GM12878 (cell line): ENCODE measurements around the gene RNF126. TPM values are rescaled to one million over a fixed set of nuclear protein-coding genes. Genes with fewer than 3 reads are reported as not detected.

Source experiments
- ATAC-seq: fragments of 200-7000 bp; cut with Tn5 transposase; 3 replicates; pipeline ENCODE4 v1.9.1; 2020; ENCODE audit warnings: mild to moderate bottlenecking, moderate library complexity
- BruUV-seq: library from RNA; stranded (reverse); fragments of 400-500 nt; replicated peaks from 2 replicates; lab custom pipeline; 2021; lab: Mats Ljungman, UMichigan
- CTCF ChIA-PET: fragments of 300-600 bp; sonication (Branson Sonifier 250); formaldehyde crosslinking; extraction: SDS; loops from one replicate; lab custom pipeline; 2021; ENCODE audit warnings: inconsistent platforms; lab: Yijun Ruan, JAX
- POLR2A ChIA-PET: fragments of 350-600 bp; formaldehyde crosslinking; extraction: SDS; loops from one replicate; lab custom pipeline; 2021; ENCODE audit warnings: inconsistent platforms; lab: Charles Lee
- RAD21 ChIA-PET: fragments of 300-600 bp; sonication (Branson Sonifier 250); formaldehyde crosslinking; loops from one replicate; lab custom pipeline; 2023; ENCODE audit warnings: antibody characterized with exemption; ENCODE audit not compliant: unreplicated experiment; lab: Charles Lee
- SMC1A ChIA-PET: fragments of 300-600 bp; sonication (Branson Sonifier 250); formaldehyde crosslinking; loops from one replicate; lab custom pipeline; 2023; ENCODE audit not compliant: unreplicated experiment, uncharacterized antibody; lab: Charles Lee
- DNase-seq: peaks from one replicate; pipeline ENCODE4 v3.0.0-alpha.2; 2011; ENCODE audit warnings: low read depth, low spot score
- FAIRE-seq: peaks from 3 replicates; lab custom pipeline; 2011; peaks lifted over from hg19 to GRCh38; lab: Jason Lieb, UNC
- H2AFZ ChIP-seq: 2 replicates; pipeline ENCODE4 v1.6.0; 2011; ENCODE audit warnings: low read depth, low read length, control low read depth; ENCODE audit not compliant: control insufficient read depth
- H3K27ac ChIP-seq: 2 replicates; pipeline ENCODE4 v1.5.1; 2011; ENCODE audit warnings: control low read depth; ENCODE audit not compliant: control insufficient read depth, insufficient read depth
- H3K27me3 ChIP-seq, 2 experiments: replicated peaks in 1 of 2; 2 replicates each; pipeline versions ENCODE4 v1.6.0 to v1.6.1; 2011; ENCODE audit warnings: low read length in 1 of 2; ENCODE audit not compliant: control insufficient read depth in 2 of 2, insufficient read depth in 2 of 2
- H3K36me3 ChIP-seq, 2 experiments: 2 replicates each; pipeline ENCODE4 v1.5.1; 2011; ENCODE audit warnings: low read length in 1 of 2; ENCODE audit not compliant: control insufficient read depth in 2 of 2, insufficient read depth in 2 of 2
- H3K4me1 ChIP-seq: 2 replicates; pipeline ENCODE4 v1.6.1; 2011; ENCODE audit warnings: mild to moderate bottlenecking, low read length, moderate library complexity, mixed read lengths; ENCODE audit not compliant: control insufficient read depth, insufficient read depth
- H3K4me2 ChIP-seq: 2 replicates; pipeline ENCODE4 v1.6.0; 2011; ENCODE audit warnings: control low read depth; ENCODE audit not compliant: control insufficient read depth, insufficient read depth
- H3K4me3 ChIP-seq: fragments of 200-600 bp; sonication (generic); 2 replicates; pipeline ENCODE4 v1.5.1; 2016
- H3K79me2 ChIP-seq: 2 replicates; pipeline ENCODE4 v1.6.0; 2011; ENCODE audit warnings: low read length; ENCODE audit not compliant: control insufficient read depth, insufficient read depth
- H3K9ac ChIP-seq: 2 replicates; pipeline ENCODE4 v1.8.0; 2011; ENCODE audit warnings: low read length, control low read depth, mixed read lengths; ENCODE audit not compliant: control insufficient read depth, insufficient read depth
- H3K9me3 ChIP-seq: replicated peaks from 3 replicates; pipeline ENCODE4 v1.5.1; 2011; ENCODE audit warnings: mild to moderate bottlenecking, low read length; ENCODE audit not compliant: control insufficient read depth, insufficient read depth
- H4K20me1 ChIP-seq: 2 replicates; pipeline ENCODE4 v1.6.0; 2011; ENCODE audit not compliant: control insufficient read depth, insufficient read depth
- DPF2 ChIP-seq: fragments of 450-650 bp; IDR thresholded peaks from 2 replicates; pipeline ENCODE4 v1.6.1; 2017; ENCODE audit warnings: mild to moderate bottlenecking
- EP300 ChIP-seq, 2 experiments: fragments of 150-350 bp in 1 of 2; IDR thresholded peaks; 2 replicates each; pipeline ENCODE4 v1.6.1; 2011 to 2012; ENCODE audit warnings: low read depth in 2 of 2, low read length in 2 of 2, borderline replicate concordance in 1 of 2, improper control_type of control experiment in 1 of 2, inconsistent platforms in 1 of 2; ENCODE audit not compliant: control insufficient read depth in 1 of 2
- JUND ChIP-seq: IDR thresholded peaks from 2 replicates; pipeline ENCODE4 v1.6.1; 2012; ENCODE audit warnings: low read depth, mild to moderate bottlenecking, low read length, improper control_type of control experiment, moderate library complexity
- KAT2A ChIP-seq: conservative IDR thresholded peaks from 2 replicates; pipeline ENCODE4 v1.6.1; 2011; ENCODE audit warnings: low read depth, low read length; ENCODE audit not compliant: control insufficient read depth
- MAX ChIP-seq: IDR thresholded peaks from 2 replicates; pipeline ENCODE4 v1.6.1; 2012; ENCODE audit warnings: low read depth, low read length, improper control_type of control experiment
- NFYA ChIP-seq: IDR thresholded peaks from 2 replicates; pipeline ENCODE4 v1.6.1; 2011; ENCODE audit warnings: low read depth, mild to moderate bottlenecking, low read length, improper control_type of control experiment, borderline replicate concordance
- PAX5 ChIP-seq: IDR thresholded peaks from 2 replicates; pipeline ENCODE4 v1.6.1; 2011; ENCODE audit warnings: low read depth, low read length, borderline replicate concordance
- POLR2AphosphoS2 ChIP-seq: IDR thresholded peaks from 2 replicates; pipeline ENCODE4 v1.6.1; 2011; ENCODE audit warnings: low read depth, mild to moderate bottlenecking, low read length, improper control_type of control experiment, moderate library complexity
- POU2F2 ChIP-seq: IDR thresholded peaks from 3 replicates; pipeline ENCODE4 v1.6.1; 2011; ENCODE audit warnings: low read depth, mild to moderate bottlenecking, low read length, borderline replicate concordance
- RELB ChIP-seq: fragments of 450-650 bp; IDR thresholded peaks from 2 replicates; pipeline ENCODE4 v1.6.1; 2017; ENCODE audit warnings: low read depth, mild to moderate bottlenecking, moderate library complexity
- RUNX3 ChIP-seq: IDR thresholded peaks from 2 replicates; pipeline ENCODE4 v1.6.1; 2012; ENCODE audit warnings: low read length, inconsistent platforms
- SIX5 ChIP-seq: IDR thresholded peaks from 2 replicates; pipeline ENCODE4 v1.6.1; 2011; ENCODE audit warnings: mild to moderate bottlenecking, low read depth, low read length, moderate library complexity; ENCODE audit not compliant: severe bottlenecking
- SREBF2 ChIP-seq: IDR thresholded peaks from 2 replicates; pipeline ENCODE4 v1.6.1; 2012; ENCODE audit warnings: mild to moderate bottlenecking, low read length
- SUPT20H ChIP-seq: IDR thresholded peaks from 2 replicates; pipeline ENCODE4 v1.6.1; 2011; ENCODE audit warnings: low read depth, mild to moderate bottlenecking, low read length, moderate library complexity, borderline replicate concordance; ENCODE audit not compliant: control insufficient read depth
- TBL1XR1 ChIP-seq: IDR thresholded peaks from 2 replicates; pipeline ENCODE4 v1.6.1; 2012; ENCODE audit warnings: low read depth, low read length, improper control_type of control experiment
- TCF12 ChIP-seq: IDR thresholded peaks from 2 replicates; pipeline ENCODE4 v1.6.1; 2011; ENCODE audit warnings: low read depth, mild to moderate bottlenecking, low read length
- ZBTB40 ChIP-seq: fragments of 450-650 bp; IDR thresholded peaks from 2 replicates; pipeline ENCODE4 v1.6.1; 2016; ENCODE audit warnings: mild to moderate bottlenecking, moderate library complexity, borderline replicate concordance
- ZNF622 ChIP-seq: fragments of 450-650 bp; IDR thresholded peaks from 2 replicates; pipeline ENCODE4 v1.6.1; 2017; ENCODE audit warnings: mild to moderate bottlenecking, inconsistent platforms
- WGBS: methylation state at CpG from one replicate; pipeline ENCODE4 v1.1.6; 2016; ENCODE audit warnings: low lambda C conversion rate; ENCODE audit not compliant: insufficient replicate concordance, insufficient coverage; ENCODE audit errors: missing lambda C conversion rate; 5-methylcytosine and 5-hydroxymethylcytosine counted together
- in situ Hi-C: fragments of 300-500 bp; cut with MboI; formaldehyde crosslinking; loops from 9 replicates; pipeline ENCODE4 v1.14.3; 2018; ENCODE audit warnings: mixed read lengths
- intact Hi-C: fragments of 100-400 bp; cut with micrococcal nuclease; formaldehyde crosslinking; loops from one replicate; pipeline ENCODE4 v1.14.2; 2022; ENCODE audit not compliant: unreplicated experiment
- polyA plus RNA-seq, 11 experiments: library from polyadenylated mRNA; depleted of rRNA in 4 of 11; unstranded in 6 of 11; stranded (reverse) in 5 of 11; fragments of >200 nt; fragmentation: Nextera tagmentation in 4 of 11; fragmentation: Illumina TruSeq in 1 of 11; extraction: Ambion mirVana in 4 of 11; extraction: Trizol in 1 of 11; gene quantifications; 1 replicate in 1 of 11; 2 replicates in 10 of 11; pipeline versions ENCODE4 v1.2.1 to v1.2.3, GENCODE V29; 2011 to 2016; ENCODE audit warnings: inconsistent platforms in 2 of 11, missing spikeins in 2 of 11, low read depth in 1 of 11
- total RNA-seq, 4 experiments: library from RNA; depleted of rRNA in 3 of 4; stranded (reverse); fragments of >200 nt in 3 of 4; fragmentation: Illumina TruSeq in 1 of 4; extraction: Trizol in 1 of 4; gene quantifications; 2 replicates each; pipeline versions ENCODE4 v1.2.1 to v1.2.3, GENCODE V29; 2013 to 2021

RNF126 gene
- total and polyA plus RNA-seq, 10 of the 15 experiments (the other 5 are each of a cell fraction or from before 2014, with no cell fraction given) = 0.45 to 100 (median 50.6) TPM

- TF ChIP-seq POU2F2 = no peak
- no peak for TF ChIP-seq KAT2A
- TF ChIP-seq SUPT20H = no peak
- no peak for TF ChIP-seq NFYA
- TF ChIP-seq TCF12 = no peak
- TF ChIP-seq SREBF2 = no peak
- TF ChIP-seq RUNX3 = no peak
- no peak for TF ChIP-seq SIX5
- no peak for TF ChIP-seq ZNF622
- no peak for TF ChIP-seq EP300 (IDR thresholded peaks at IDR 0.05; ENCODE audit: borderline replicate concordance in 1 of 2, control insufficient read depth in 1 of 2, low read depth in 2 of 2, low read length in 2 of 2)
Observed at GRCh38 chr19:641702-642101, 21.3 kb downstream of the RNF126 start (continued).

- Histone ChIP-seq H4K20me1 (no peaks in the 10 kb centered on the region), H3K27me3 (no peaks in the 10 kb centered on the region), H3K36me3 (peaks cover 0 to 4% of the 10 kb centered on the region in 2 experiments; a peak in 2 of 4 replicates), H3K27ac (no peak overlapping the region), H2AFZ (no peak overlapping the region), H3K9ac (no peak overlapping the region), H3K79me2 (no peaks in the 10 kb centered on the region), H3K4me2 (no peak overlapping the region), H3K4me1 (peaks cover 24% of the 10 kb centered on the region), H3K4me3 (no peak overlapping the region), H3K9me3 (no peaks in the 10 kb centered on the region)
- no TSS peak for BruUV-seq
- intact Hi-C loops (no loop called here), in situ Hi-C loops (no loop called here)
- no peak for FAIRE-seq
- no peak for ATAC-seq
- DNase-seq = no peak
- 90% methylated on average over 31 of the region's 31 CpGs for WGBS
- SMC1A ChIA-PET = no interaction called here
- POLR2A ChIA-PET = interaction anchor here (1.0 kb wide), 1 partner anchor 20 kb away, joined by 4 read pairs; no protein-coding TSS in a partner anchor
- CTCF ChIA-PET = no interaction called here
- RAD21 ChIA-PET = no interaction called here
- TF ChIP-seq TCF12 = no peak
- no peak for TF ChIP-seq ZBTB40
- TF ChIP-seq SUPT20H = no peak
- no peak for TF ChIP-seq TBL1XR1
- no peak for TF ChIP-seq DPF2
- TF ChIP-seq POLR2AphosphoS2 = no peak
- TF ChIP-seq PAX5 = no peak
- no peak for TF ChIP-seq RELB
- TF ChIP-seq JUND = no peak
- TF ChIP-seq MAX = no peak
Observed at GRCh38 chr19:640606-641189, 22.3 kb downstream of the RNF126 start.
